CD4-positive, alpha-beta T cell treated with Interleukin-6 for 4 hours (primary cell): ENCODE data around the gene EN2.

Experiments
- DNase-seq: peaks from one replicate; pipeline ENCODE4 v3.0.0-alpha.2; 2020; ENCODE audit warnings: mixed read lengths

The EN2 gene

GRCh38 chr7:155510975-155511701, 53.2 kb downstream of the EN2 start:
- no peak for DNase-seq

- no peak for DNase-seq
Measured at GRCh38 chr7:155511702-155511996, 53.7 kb downstream of the EN2 start.

GRCh38 chr7:155512246-155512887, 54.4 kb downstream of the EN2 start:
- no peak for DNase-seq

- DNase-seq: no peak
Measured at GRCh38 chr7:155513543-155514285, 55.8 kb downstream of the EN2 start.

- no peak for DNase-seq
Measured at GRCh38 chr7:155514296-155514695, 56.4 kb downstream of the EN2 start.
